Ectodermal cell (in vitro differentiated cells): ENCODE results near the gene KIAA1217.

Experiments used
- H3K27ac ChIP-seq: 2 replicates; pipeline ENCODE4 v1.7.0; 2013; ENCODE audit warnings: mild to moderate bottlenecking, low read depth, low read length; ENCODE audit not compliant: insufficient read depth, poor library complexity, severe bottlenecking
- H3K27me3 ChIP-seq: 2 replicates; pipeline ENCODE4 v1.7.0; 2013; ENCODE audit warnings: mild to moderate bottlenecking, low read length; ENCODE audit not compliant: insufficient read depth, control insufficient read depth, poor library complexity, severe bottlenecking
- H3K36me3 ChIP-seq: one replicate; pipeline ENCODE4 v1.7.0; 2013; ENCODE audit warnings: low read length; ENCODE audit not compliant: control insufficient read depth, insufficient read depth
- H3K4me1 ChIP-seq: one replicate; pipeline ENCODE4 v1.7.0; 2013; ENCODE audit warnings: low read length; ENCODE audit not compliant: control insufficient read depth, insufficient read depth
- H3K4me3 ChIP-seq: 2 replicates; pipeline ENCODE4 v1.7.0; 2013; ENCODE audit warnings: low read depth, low read length, control low read depth; ENCODE audit not compliant: insufficient read depth
- H3K9me3 ChIP-seq: 2 replicates; pipeline ENCODE4 v1.7.0; 2013; ENCODE audit warnings: mild to moderate bottlenecking, low read length, moderate library complexity; ENCODE audit not compliant: control insufficient read depth
- WGBS, 2 experiments: methylation state at CpG; one replicate each; pipeline ENCODE4 v1.1.7; 2013; ENCODE audit warnings: missing lambda C conversion rate in 2 of 2; 5-methylcytosine and 5-hydroxymethylcytosine counted together

KIAA1217 gene

DNA sequence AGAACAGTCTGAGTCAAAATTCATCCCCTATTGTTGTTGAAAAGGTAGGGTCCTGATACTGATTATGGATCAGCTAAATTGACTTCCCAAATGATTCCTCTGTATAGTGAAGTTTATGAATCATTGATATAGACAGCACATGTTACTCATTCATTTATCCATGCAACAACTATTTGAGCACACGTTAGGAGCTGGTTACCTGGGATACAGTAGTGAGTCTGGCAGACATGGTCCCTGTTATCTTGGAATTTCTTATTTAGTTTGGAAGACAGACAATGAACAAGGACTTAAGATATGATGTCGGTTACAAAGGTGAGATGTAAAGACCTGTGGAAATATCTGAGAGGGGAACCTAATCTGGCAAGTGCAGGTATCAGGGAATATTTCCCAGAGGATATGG lies 28.0 kb upstream of the KIAA1217 start:
- H3K9me3 ChIP-seq: no peaks in the 10 kb centered on the region
- no peak overlapping the region for H3K4me3 ChIP-seq
- no peaks in the 10 kb centered on the region for H3K36me3 ChIP-seq
- 93 to 97% methylated on average over 2 of the region's 2 CpGs for WGBS, 2 experiments
- H3K4me1 ChIP-seq: no peaks in the 10 kb centered on the region
- H3K27ac ChIP-seq: no peak overlapping the region
- H3K27me3 ChIP-seq: no peaks in the 10 kb centered on the region

GRCh38 chr10:24184455-24184854 lies 24.5 kb upstream of the KIAA1217 start:
- no peak overlapping the region for H3K27ac ChIP-seq
- no peaks in the 10 kb centered on the region for H3K9me3 ChIP-seq
- H3K27me3 ChIP-seq: no peaks in the 10 kb centered on the region
- WGBS, 2 experiments: 97 to 100% methylated on average over 1 of the region's 1 CpG
- H3K36me3 ChIP-seq: no peaks in the 10 kb centered on the region
- H3K4me3 ChIP-seq: no peak overlapping the region
- no peaks in the 10 kb centered on the region for H3K4me1 ChIP-seq

GRCh38 chr10:24193330-24193729 lies 15.6 kb upstream of the KIAA1217 start:
- H3K4me1 ChIP-seq: no peaks in the 10 kb centered on the region
- H3K4me3 ChIP-seq: no peak overlapping the region
- no peaks in the 10 kb centered on the region for H3K27me3 ChIP-seq
- no peaks in the 10 kb centered on the region for H3K9me3 ChIP-seq
- 95% methylated on average over 5 of the region's 5 CpGs for WGBS, 2 experiments
- H3K27ac ChIP-seq: no peak overlapping the region
- no peaks in the 10 kb centered on the region for H3K36me3 ChIP-seq

GRCh38 chr10:24197263-24197662 lies 11.7 kb upstream of the KIAA1217 start:
- H3K4me3 ChIP-seq: no peak overlapping the region
- whole genome bisulfite sequencing, 2 experiments: 95 to 96% methylated on average over 2 of the region's 2 CpGs
- H3K4me1 ChIP-seq: peaks cover 7% of the 10 kb centered on the region
- H3K27ac ChIP-seq: no peak overlapping the region
- H3K27me3 ChIP-seq: no peaks in the 10 kb centered on the region
- H3K9me3 ChIP-seq: no peaks in the 10 kb centered on the region
- H3K36me3 ChIP-seq: no peaks in the 10 kb centered on the region

GRCh38 chr10:24201503-24202180 lies 7.3 kb upstream of the KIAA1217 start:
- H3K27me3 ChIP-seq: no peaks in the 10 kb centered on the region
- 78 to 82% methylated on average over 12 to 14 of the region's 14 CpGs for WGBS, 2 experiments
- H3K9me3 ChIP-seq: no peaks in the 10 kb centered on the region
- no peaks in the 10 kb centered on the region for H3K36me3 ChIP-seq
- H3K27ac ChIP-seq: no peak overlapping the region
- H3K4me1 ChIP-seq: peaks cover 16% of the 10 kb centered on the region
- no peak overlapping the region for H3K4me3 ChIP-seq

DNA sequence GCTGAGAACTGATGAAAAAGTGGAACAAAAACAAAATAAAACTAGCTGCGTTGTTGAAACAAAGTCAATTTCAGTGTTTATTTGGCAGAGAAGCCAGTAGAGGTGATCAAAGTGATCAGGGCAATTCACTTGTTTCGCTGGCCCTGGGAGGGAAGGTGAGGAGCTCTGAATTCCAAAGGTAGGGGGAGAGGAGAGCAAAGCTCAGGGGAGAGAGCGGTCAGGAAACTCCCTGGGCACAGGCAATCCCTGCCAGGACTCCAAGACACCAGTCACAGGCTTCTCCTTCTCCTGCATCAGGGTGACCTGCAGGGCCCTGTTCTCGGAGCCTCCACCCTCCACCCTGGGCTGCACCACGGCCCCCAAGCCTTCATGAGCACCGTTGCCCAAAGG lies 6.8 kb upstream of the KIAA1217 start:
- Histone ChIP-seq H3K4me1 (peaks cover 22% of the 10 kb centered on the region), H3K27ac (no peak overlapping the region), H3K36me3 (no peaks in the 10 kb centered on the region), H3K9me3 (no peaks in the 10 kb centered on the region), H3K4me3 (no peak overlapping the region), H3K27me3 (no peaks in the 10 kb centered on the region)
- WGBS, 2 experiments: 55 to 62% methylated on average over 6 of the region's 6 CpGs

DNA sequence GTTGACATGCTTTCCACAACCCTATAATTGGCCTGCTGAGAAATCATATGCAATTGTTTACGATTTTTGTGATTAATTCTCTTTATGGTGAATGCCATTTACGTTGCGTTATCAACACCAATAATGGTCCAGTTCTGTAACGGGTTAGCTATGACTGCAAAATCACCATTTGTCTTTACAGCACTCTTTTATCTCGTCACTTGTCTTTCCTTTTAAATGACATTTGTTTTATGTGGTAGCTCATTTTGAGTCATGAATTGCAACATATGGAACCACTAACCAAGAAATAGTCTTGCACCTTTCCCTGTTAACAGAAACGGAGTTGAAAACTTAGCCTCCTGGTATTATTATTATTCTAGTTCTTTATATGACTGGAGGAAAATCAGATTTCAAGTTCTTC lies 3.1 kb upstream of the KIAA1217 start:
- H3K4me1 ChIP-seq: peaks cover 37% of the 10 kb centered on the region
- no peak overlapping the region for H3K4me3 ChIP-seq
- 75 to 80% methylated on average over 5 to 6 of the region's 6 CpGs for WGBS, 2 experiments
- H3K36me3 ChIP-seq: no peaks in the 10 kb centered on the region
- no peaks in the 10 kb centered on the region for H3K27me3 ChIP-seq
- no peaks in the 10 kb centered on the region for H3K9me3 ChIP-seq
- H3K27ac ChIP-seq: no peak overlapping the region

DNA sequence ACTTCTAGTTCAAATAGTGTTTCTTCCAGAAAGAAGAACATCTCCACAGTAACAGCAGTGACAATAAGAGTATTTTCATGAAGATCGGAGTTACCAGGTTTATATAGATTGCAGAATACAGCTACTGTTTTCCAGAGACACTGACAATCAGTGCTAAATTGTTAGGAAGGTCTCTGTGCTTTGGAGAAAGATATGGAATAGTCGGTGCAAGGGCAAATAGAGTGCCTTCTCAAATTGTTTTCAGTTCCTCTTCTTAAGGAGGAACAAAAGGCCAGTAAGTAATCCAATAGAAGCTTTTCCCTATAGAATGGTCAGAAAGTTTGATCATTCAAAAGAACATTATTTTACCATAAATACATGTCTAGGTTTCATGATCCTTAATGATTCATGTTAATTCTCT lies 2.6 kb upstream of the KIAA1217 start:
- H3K27ac ChIP-seq: no peak overlapping the region
- no peaks in the 10 kb centered on the region for H3K36me3 ChIP-seq
- H3K4me1 ChIP-seq: peaks cover 37% of the 10 kb centered on the region
- H3K4me3 ChIP-seq: no peak overlapping the region
- no peaks in the 10 kb centered on the region for H3K9me3 ChIP-seq
- WGBS, 2 experiments: 79 to 83% methylated on average over 2 of the region's 2 CpGs
- no peaks in the 10 kb centered on the region for H3K27me3 ChIP-seq

GRCh38 chr10:24206926-24207325 lies 2.0 kb upstream of the KIAA1217 start:
- Histone ChIP-seq H3K4me1 (peaks cover 34% of the 10 kb centered on the region), H3K27me3 (no peaks in the 10 kb centered on the region), H3K9me3 (no peaks in the 10 kb centered on the region), H3K27ac (no peak overlapping the region), H3K4me3 (no peak overlapping the region), H3K36me3 (no peaks in the 10 kb centered on the region)
- WGBS, 2 experiments: 65 to 75% methylated on average over 3 of the region's 3 CpGs

- Histone ChIP-seq H3K9me3 (no peaks in the 10 kb centered on the region), H3K4me1 (peaks cover 32% of the 10 kb centered on the region), H3K4me3 (no peak overlapping the region), H3K27ac (peak overlapping the region; percentile 9), H3K27me3 (no peaks in the 10 kb centered on the region), H3K36me3 (no peaks in the 10 kb centered on the region)
- 72% methylated on average over 5 of the region's 5 CpGs for WGBS, 2 experiments
Measured at GRCh38 chr10:24207341-24207740, 1.6 kb upstream of the KIAA1217 start.
